HG03095 (cell line): ENCODE data around the gene PHF12.

Experiments
- ATAC-seq: cut with Tn5 transposase; IDR thresholded peaks from one replicate; pipeline ENCODE4 v1.9.1; 2021; ENCODE audit warnings: moderate library complexity; ENCODE audit not compliant: unreplicated experiment

Gene PHF12

DNA sequence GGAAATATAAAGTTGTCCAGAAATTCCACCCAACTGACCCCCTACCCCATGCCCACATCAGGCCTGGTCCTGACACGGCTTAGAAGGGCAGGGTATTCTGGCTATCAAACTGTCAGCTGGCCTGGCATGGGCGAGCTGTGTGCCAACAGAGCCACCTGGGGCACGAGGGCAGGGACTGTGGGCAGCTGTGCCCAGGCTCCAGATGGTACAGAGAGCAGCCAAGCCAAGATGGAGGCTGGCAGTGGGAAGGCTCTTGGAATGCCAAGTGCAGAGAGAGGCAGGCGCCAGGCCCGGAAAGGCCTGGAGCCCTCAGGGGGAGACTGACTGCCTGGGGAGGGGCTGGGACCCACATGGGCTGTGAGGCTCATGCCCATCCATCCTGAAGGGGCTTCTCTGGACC is 24.3 kb upstream of the PHF12 start:
- ATAC-seq, result no peak

DNA sequence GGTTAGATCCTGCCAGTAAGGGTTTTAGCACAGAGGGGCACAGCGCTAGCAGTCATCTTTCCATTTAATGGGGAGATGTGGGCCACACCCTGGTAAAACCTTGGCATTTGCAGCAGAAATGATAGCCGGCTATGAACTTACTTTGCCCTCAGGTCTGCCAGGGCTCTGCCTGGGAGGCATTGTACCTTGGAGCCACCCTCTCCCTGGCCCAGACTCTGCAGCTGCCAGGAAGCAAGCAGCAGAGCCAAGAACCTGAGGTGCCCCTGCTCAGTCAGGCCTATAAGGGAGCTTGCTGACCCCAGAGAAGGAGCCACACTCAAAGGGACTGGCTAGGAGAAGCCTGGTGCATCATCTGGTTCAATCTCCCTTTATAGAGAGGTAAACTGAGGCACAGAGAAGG is 23.7 kb upstream of the PHF12 start:
- ATAC-seq, result no peak

DNA sequence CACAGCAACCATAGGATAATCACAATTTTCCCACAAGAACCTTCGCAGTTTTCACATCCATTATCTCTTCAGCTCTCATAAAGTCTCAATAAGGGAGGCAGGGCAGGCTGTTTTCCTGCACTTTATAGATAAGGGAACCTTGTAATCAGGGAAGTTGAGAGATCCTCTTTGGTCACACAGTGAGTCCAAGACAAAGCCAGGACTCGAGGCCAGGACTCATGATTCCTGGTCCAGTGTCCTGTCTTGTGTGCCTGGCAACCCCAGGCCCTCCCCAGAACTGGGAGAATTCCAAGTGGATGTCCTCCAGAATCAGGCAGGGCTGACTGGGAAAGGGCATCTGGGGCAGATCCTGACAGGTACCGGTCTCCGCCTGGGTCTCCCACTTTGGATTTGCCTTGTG is 23.1 kb upstream of the PHF12 start:
- ATAC-seq, result no peak

DNA sequence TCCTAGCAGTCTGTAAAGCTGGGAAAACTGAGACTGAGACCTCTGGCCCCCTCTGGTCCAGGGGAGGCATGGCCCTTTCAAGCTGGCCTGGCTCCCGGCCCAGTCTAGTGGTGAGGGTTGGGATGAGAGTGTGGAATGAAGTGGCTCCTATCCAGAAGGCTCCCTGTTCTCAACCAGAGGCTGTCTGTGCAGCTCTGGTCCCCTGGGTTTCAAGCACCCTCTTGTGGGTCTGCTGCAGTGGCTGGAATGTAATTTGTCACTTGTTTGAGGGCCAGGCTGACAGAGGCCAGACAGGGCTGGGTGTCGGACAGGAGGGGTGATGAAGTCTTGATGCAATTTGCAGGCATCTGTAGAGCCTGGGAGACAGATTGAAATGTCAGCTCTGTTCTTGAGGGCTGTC is 22.1 kb upstream of the PHF12 start:
- no peak for ATAC-seq

DNA sequence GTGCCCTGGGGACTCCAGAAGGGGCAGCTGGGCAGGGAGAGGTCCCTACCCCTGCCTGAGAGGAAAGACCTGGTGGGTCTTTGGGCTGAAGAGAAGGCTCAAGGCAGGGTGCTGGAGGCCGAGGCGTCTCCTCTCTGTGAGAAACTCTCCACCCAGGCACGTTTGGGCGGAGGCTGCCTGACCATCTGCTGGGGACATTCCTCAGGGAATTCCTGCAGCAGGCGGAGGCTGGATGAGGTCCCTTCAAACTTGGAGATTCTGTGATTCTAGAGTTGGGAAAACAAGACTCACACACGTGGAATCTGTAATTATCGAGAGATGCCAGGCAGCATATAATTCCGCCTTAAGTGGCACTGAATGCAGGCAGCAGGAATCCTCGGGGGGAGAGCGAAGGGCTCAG is 21.1 kb upstream of the PHF12 start:
- ATAC-seq, result no peak

DNA sequence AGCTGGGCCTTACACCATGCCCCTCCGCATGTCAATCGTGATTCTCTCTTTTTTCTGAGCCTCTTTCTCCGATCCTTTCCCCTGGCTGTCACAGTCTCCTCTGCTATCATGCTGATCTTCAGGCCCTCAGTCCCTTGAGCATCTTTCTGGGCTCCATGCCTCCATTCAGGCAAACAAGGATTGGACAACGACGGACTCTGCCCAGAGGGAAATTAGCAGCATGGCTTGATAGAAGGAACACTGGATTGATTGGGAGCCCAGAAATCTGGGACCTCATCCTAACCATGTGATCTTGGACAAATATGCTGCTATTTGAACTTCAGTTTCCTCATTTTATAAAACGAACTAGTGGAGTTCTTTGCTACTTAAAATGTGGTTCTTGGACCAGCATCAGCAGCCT is 19.6 kb upstream of the PHF12 start:
- ATAC-seq, result no peak

DNA sequence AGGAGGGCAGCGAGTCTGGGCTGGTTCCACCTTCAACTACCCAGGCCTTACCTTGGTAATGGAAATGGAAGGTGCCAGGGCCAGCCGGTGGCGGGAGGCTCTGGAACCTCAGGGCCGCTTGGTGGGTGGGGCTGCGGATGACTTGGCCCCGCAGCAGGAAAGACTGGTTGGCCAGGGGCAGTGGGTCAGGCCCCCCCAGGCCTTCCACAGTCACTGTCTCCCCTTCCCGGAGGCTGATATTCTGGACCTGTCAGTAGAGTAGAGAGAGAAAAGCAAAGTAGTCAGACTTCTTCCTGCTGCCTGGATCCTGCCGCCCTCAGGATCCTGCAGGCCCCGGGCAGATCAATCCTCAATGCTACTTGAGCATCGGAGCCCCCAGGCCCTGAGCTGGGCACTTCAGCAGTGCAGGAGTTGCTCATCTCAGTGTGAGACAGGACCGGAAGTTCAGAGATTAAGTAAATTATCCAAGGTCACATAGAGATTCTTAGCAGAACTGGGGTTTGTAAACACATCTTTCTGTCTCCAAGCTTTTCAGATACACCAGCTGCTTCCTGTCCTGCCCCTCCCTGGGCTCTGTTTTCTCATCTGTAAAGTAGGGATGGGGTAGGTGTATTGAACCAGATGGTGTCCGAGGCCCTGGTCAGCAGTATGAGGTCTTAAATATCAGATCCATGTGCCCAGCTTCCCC is 18.5 kb upstream of the PHF12 start:
- ATAC-seq, result no peak

DNA sequence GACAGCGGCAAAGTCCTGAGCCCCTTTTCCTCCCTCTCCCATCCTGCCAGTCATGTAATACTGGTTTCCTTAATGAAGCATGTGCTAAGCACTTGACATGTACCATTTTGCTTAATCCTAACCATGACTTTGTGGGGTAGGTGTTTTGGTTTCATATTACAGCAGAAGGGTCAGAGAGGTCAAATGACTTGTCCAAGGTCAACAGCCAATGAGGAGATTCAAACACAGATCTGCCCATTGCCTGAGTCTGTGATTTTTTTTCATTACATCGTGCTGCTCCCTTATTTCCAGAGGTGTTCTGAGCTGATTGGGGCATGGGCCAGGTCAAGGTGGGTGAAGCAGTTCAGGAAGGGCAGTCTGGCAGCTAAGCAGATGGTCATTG is 17.6 kb upstream of the PHF12 start:
- ATAC-seq, result no peak

DNA sequence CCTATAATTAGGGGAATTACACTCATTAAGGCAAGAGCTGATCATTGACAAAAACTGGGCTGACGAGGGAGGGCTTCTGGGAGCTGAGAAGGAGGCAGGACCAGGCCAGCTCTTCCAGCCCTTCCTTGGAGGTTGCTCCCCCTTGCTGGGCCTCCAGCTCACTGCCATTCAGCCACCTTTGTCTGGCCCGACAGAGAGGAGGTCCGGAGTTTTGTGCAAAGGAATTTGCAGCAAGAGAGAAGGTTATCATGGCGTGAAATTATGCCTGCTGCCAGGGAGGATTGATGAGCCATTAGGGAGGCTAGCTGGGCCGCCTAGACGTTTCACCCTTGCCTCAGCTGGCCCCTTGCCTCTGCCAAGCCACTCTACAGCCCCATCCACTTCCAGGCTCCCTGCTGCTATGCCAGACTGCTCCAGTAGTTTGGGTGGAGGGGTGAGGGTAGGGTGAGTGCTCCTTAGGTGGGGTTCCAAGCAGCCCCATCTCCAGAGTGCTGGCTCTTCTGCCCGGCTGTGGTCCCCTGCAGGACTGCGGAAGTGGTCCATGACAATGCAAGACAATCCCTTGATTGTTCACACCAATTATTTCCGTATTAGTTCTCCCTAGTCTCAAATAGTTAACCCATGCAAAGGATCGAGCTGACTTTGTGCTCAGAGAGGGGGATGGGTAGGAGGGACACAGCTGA is 17.1 kb upstream of the PHF12 start:
- ATAC-seq, result no peak

DNA sequence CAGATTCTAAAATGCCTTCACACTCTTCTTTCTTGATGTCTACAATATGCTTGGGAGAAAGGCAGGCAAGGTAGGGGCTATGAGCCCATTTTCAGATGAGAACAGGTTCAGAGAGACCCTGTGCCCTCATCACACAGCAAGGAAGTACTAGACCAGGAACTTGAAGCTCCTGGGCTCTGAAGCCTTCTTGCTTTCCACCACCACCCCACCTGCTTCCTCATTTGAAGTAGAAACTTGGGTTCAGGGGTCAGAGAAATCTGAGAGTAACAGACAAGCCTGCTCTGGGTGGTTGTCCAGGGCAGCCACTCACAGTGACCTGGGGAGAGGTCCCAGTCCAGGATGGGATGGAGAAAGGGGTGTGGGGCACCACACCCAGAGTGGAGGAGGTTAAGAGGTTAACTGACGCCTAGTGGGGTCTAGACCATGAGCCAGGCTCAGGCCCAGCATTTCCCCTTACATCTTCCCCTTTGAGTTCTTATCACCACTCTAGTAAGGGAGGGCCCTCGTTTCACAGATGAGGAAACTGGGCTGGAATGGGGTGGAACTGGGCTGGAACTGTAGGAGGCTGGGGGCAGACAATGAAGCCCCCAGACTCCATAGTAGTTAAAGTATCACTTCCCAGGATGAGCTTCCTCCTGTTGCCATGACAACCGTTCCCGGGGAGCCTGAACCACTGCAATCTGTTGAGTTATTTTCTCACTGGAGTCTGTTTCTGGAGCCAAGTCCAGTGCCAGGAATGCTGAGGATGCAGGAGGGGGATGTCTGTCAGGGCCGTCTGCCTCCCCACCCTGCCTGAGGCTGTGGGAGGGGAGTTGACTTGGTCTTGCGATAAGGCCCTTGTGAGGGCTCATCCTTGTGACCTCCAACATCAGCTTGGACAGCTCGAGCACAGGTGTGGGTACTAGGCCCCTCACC is 16.2 kb upstream of the PHF12 start:
- ATAC-seq, result no peak

DNA sequence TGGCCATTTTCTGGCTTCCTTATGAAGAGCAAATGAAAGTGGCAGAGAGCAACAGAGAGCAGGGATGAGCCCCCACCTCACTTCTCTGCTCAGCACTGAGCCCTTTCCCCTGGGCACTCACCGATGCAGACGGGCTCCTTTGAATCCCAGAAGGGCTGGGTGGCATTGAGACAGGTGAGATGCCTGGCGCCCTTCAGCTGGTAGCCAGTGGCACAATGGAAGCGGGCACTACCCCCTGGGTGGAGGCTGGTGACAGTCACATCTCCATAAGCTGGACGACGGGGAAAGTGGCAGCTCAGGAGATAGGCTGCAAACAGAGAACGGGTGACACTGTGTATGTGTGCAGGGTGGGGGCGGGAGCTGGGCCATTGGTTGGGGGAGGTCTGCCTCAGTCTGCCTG is 12.5 kb upstream of the PHF12 start:
- no peak for ATAC-seq

DNA sequence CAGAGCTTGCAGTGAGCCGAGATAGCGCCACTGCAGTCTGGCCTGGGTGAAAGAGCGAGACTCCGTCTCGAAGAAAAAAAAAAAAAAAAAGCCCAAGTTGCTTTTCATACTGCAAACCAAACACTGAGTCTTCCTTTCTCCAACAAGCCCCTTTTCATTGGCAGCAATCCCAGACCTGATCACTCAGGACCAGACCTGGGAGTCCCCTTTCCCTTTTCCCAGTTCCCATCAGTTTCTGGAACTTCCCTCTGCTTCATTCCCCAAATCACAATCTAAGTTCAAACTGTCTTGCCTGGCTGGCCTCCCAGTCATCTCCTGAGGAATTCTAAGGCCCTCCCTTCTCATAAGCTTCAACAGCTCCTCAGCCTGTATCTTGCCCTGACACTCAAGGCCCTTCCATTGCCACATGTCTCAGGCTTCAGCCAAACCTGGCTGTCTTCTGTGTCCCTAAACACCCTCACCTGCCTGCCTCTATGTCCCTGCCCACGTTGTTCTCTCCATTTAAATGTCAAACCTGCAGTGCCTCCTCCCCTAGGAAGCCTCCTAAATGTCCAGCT is 11.8 kb upstream of the PHF12 start:
- ATAC-seq, result no peak

DNA sequence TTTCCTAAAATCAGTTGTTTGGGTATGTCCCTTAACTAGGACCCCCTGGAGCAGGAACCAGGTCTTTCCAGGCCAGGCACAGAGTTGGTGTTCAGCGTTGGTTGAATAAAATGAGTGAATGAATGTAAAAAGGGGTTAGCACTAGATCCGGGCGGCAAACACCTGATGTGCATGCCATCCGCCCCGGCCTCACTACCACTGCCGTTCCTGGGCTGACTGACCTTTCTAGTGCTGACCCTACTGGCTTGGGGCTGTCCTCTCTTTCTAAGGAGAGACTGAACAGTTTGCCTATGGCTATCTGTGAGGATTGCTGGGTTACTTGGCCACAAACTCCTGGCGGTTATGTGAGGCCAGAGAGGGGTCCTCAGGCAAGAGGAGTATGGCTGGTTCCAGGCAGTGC is 10.1 kb upstream of the PHF12 start:
- no peak for ATAC-seq

DNA sequence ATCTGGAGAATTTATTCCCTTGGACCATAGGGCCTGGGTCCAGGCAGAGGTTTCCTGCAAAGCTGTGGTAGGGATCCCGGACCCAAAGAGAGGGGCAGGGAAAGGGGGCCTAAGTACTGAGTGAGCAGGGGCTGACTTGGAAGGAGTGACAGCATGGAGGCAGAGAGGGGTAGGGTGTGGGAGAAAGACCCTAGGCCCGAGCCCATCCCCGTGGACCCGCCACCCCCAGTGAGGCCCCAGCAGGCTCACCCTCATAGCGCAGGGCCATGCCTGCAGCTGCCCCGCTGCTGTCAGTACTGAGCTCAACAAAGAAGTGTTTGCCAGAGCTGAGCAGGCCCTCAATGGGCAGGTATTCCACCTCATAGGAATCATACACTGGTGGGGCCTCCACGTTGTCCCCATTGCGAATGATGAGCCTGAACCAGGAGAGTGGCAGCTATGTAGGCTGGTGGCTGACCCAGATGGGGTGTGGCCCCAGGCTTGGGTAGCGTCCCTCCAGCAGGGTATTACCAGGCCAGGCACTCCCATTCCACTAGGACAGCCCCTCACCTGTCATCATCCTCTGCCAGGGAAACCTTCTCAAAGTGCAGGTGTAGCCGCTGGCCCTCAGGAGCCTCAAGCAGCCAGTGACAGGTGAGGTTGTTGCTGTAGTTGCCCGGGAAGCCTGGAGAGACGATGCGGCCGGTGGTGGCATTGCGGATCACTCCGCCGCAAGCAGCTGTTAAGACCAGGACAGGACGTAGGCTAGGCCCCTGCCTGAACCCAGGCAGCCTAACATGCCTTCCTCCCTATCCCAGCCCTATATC is 9.1 kb upstream of the PHF12 start:
- ATAC-seq, result no peak

DNA sequence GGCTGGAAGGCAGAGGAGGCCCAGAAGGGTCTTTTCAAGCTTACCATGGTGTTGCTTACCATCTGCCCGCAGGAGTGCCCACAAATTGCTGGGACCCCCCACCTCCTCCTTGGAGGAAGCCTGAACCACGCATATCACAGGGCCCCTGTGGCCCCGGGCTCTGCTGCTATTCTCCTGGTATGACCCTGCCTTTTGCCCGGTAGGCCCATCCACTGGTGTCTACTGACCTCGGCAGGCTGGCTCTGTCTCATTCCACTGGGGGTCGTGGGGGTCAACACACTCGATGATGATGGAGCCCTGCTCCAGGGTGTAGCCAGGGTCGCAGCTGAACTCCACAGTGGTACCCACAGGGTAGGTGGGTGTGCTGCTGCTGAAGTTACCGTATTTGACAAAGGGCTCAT is 8.2 kb upstream of the PHF12 start:
- no peak for ATAC-seq

DNA sequence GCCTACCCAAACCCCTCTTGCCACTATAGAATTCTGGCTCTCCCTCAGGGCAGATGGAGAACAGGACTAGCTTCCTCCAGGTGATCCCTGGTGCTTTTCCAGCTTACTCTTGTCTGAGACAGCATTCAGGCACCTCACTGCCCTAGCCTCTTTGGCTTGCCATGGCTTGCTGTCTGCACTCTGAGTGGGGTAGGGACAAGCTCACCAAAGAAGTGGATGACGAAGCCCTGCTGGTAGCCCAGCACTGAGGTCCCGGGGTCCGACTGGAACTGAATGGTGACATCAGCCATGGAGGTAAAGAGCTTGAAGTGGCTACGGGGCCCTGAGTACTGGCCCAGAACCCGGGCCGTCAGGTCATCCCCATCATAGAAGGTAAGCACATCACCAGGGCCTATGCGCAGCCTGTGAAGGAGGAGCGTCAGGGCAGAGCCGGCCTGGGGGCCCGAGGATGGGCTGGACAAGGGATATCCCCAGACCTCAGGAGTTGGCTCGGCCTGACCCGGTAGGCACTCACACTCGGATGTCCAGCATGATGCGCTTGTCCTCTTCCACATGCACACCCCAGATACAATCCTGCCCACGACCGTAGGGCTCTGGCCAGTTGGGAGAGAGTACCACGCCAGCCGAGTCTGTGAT is 7.6 kb upstream of the PHF12 start:
- ATAC-seq, result no peak

DNA sequence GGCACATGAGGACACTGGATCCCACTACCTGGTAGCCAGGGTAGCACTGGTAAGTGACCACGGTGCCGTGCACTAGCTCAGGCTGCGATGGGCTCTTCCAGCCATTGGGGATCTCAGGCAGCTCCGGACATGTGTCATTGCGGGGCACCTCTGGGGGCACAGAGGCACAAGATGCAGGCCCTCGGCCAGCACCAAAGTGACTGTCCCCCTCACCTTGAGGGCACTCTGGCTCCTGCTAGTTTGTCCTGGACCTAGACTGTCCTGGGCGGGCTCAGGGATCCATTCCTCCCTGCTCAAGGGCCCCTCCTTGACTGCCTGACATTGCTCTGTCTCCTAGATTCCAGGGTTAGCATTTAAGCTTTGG is 6.7 kb upstream of the PHF12 start:
- no peak for ATAC-seq

DNA sequence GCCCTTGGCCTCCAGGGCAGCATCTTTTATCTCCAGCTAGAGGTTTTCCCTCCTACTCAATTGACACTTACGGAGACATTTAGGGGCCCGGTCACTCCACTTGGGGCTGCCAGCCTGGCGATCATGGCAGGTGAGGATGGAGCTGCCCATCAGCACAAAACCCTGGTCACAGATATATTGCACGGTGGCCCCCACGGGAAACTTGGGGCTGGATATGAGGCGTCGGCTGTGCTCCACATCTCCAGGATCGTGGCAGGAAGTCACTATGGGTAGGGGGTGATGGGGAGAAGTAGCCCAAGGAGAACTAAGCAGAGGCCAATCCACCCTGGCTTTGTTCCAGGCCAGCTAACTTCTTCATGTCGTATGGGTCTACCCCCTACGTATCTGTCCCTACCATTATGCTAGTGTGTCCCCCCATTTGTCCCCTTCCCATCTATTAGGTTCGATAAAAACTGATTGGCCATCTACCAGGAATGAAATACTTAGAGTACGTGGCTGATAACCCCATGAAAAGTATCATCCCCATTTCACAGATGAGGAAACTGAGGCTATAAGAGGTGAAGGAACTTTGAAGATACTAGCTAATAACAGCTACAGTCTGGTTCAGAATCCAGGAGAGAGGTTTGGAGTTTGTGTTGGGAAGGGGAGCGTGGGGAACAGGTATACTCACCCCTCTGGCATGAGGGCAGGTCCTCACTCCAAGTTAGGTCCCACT is 6.1 kb upstream of the PHF12 start:
- no peak for ATAC-seq

DNA sequence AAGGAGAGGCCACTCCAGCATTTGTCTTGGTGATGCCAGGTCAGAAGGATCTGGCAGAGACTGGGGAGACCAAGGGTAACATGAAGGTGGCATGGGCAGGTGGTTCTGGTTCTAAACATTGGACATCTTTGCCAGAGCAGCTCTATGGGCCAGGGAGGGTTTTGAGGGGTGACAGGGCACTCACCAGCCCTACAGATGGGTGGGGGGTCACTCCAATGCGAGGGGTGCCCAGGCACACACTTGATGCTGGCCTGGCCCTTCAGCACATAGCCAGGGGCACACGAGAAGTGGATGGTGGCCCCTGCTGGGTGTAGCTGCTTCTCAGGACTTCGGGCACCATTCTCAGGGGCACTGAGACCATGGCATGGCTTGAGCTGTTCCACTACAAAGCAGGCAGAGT is 5.5 kb upstream of the PHF12 start:
- no peak for ATAC-seq

DNA sequence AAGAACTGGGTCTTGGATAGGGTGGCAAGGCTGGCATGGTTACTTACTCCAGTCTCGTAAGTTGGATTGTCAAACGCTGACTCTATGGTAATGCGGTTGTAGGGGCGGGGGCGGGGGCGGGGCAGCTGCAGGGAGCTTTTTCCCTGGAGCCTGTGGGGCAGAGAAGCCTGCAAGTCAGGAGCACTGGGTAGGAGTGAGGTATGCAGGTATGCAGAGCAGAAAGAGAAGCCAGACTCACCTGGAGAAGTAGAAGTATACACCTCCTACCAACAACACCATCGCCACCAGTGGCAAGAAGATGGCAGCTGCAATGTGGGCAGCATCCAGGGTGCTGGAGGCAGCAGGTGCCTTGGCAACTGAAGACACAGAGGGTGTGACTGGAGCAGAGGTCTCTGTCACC is 4.8 kb upstream of the PHF12 start:
- no peak for ATAC-seq
